AG04449 (cell line): Measurements from ENCODE around the gene C22orf39.

Experiments
- CTCF ChIA-PET: fragments of 350-600 bp; formaldehyde crosslinking; extraction: SDS; loops from one replicate; lab custom pipeline; 2021; ENCODE audit warnings: antibody characterized with exemption; lab: Yijun Ruan, JAX
- POLR2A ChIA-PET: fragments of 400-600, 350-600 bp; formaldehyde crosslinking; extraction: SDS; loops from one replicate; lab custom pipeline; 2020; ENCODE audit warnings: antibody characterized with exemption, inconsistent platforms; lab: Yijun Ruan, JAX
- DNase-seq: peaks from one replicate; pipeline ENCODE4 v3.0.0-alpha.2; 2010; ENCODE audit warnings: low read depth, low spot score
- H3K4me3 ChIP-seq: 2 replicates; pipeline ENCODE4 v1.5.1; 2011; ENCODE audit warnings: low read depth, mild to moderate bottlenecking, control low read depth, low read length
- CTCF ChIP-seq: IDR thresholded peaks from one replicate; pipeline ENCODE4 v1.5.1; 2011; ENCODE audit warnings: mild to moderate bottlenecking, moderate library complexity, low read length, control low read depth, inconsistent platforms; ENCODE audit not compliant: insufficient read depth; ENCODE audit errors: missing control alignments

Gene C22orf39

GRCh38 chr22:19447330-19448075, at the start of gene C22orf39:
TSS of gene C22orf39 (minus strand) at chr22:19447711. CDS start at chr22:19447688, 23 bp downstream.
- ChIA-PET POLR2A (interaction anchor here (1.9 kb wide), 1 partner anchor 15 kb away, joined by 5 read pairs; the partner anchor contains the start of genes HIRA and MRPL40), CTCF (interaction anchor here (1.3 kb wide), 1 partner anchor 12 kb away, joined by 4 read pairs; no protein-coding TSS in a partner anchor)
- no peak for TF ChIP-seq CTCF
- peak; percentile 59 for DNase-seq
- H3K4me3 ChIP-seq, result peak within 1 kb of the TSS; percentile 78

GRCh38 chr22:19497245-19497644, 49.7 kb upstream of the C22orf39 start:
- CTCF ChIA-PET, result interaction anchor here (0.8 to 4.2 kb wide), 2 partner anchors 12 to 133 kb away, joined by 3 to 66 read pairs; no protein-coding TSS in a partner anchor
- POLR2A ChIA-PET, result interaction anchor here (0.6 kb wide), 1 partner anchor 180 kb away, joined by 5 read pairs; no protein-coding TSS in a partner anchor
- TF ChIP-seq CTCF, result no peak
- no peak overlapping the region for H3K4me3 ChIP-seq
- DNase-seq, result peak; percentile 29

GRCh38 chr22:19496324-19496630, 48.8 kb upstream of the C22orf39 start:
- no peak overlapping the region for H3K4me3 ChIP-seq
- no peak for DNase-seq
- ChIA-PET POLR2A (no interaction called here), CTCF (interaction anchor here (0.9 to 4.2 kb wide), 6 partner anchors 13 to 134 kb away, joined by 3 to 66 read pairs (median 4); partner anchors contain the start of genes CDC45 and UFD1)
- no peak for TF ChIP-seq CTCF

- CTCF ChIA-PET, result interaction anchor here (0.9 to 4.2 kb wide), 6 partner anchors 13 to 135 kb away, joined by 3 to 66 read pairs (median 4); partner anchors contain the start of genes CDC45 and UFD1
- H3K4me3 ChIP-seq, result no peak overlapping the region
- TF ChIP-seq CTCF, result peak; percentile 5
- POLR2A ChIA-PET, result no interaction called here
- no peak for DNase-seq
Observed at GRCh38 chr22:19495562-19496323, 48.2 kb upstream of the C22orf39 start.

- no peak for DNase-seq
- no peak for TF ChIP-seq CTCF
- no peak overlapping the region for H3K4me3 ChIP-seq
- CTCF ChIA-PET, result interaction anchor here (0.7 to 7.8 kb wide), 2 partner anchors 136 to 139 kb away, joined by 3 to 68 read pairs; no protein-coding TSS in a partner anchor
- POLR2A ChIA-PET, result no interaction called here
Observed at GRCh38 chr22:19494676-19495173, 47.2 kb upstream of the C22orf39 start.
